Activated naive CD4-positive, alpha-beta T cell treated with Interleukin-2 at 50 U/mL for 16 hours (primary cell): ENCODE data around the gene CDIPT.
"Not testable (repeated sequence)": the region's sequence is repeated elsewhere in the genome, so short reads cannot be mapped to it uniquely, and the experiment has no call there.

Experiments
- DNase-seq: peaks from one replicate; pipeline ENCODE4 v3.0.0-alpha.2; 2020

Gene CDIPT

GRCh38 chr16:29894352-29894751 lies 31.3 kb upstream of the CDIPT start:
- no peak for DNase-seq

DNA sequence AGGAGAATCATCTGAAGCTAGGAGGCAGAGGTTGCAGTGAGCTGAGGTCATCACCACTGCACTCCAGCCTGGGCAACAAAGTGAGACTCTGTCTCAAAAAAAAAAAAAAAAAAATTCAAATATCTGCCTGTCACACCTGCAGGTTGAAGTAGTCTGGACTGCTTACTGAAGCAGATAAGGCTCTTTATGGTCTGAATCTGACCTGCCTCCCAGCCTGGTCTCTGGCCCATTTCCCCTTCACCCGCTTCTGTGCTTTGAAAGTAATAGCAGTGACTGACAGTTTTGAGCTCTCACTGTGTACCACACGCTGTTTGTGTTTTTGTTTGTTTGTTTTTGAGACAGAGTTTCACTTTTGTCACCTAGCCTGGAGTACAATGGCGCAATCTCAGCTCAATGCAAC lies 30.5 kb upstream of the CDIPT start:
- DNase-seq = no peak

GRCh38 chr16:29892458-29892813 lies 29.4 kb upstream of the CDIPT start:
- no peak for DNase-seq

GRCh38 chr16:29891525-29892457 lies 28.8 kb upstream of the CDIPT start:
- DNase-seq = no peak

- not testable (repeated sequence) for DNase-seq
Observed at GRCh38 chr16:29889372-29889771, 26.3 kb upstream of the CDIPT start.

DNA sequence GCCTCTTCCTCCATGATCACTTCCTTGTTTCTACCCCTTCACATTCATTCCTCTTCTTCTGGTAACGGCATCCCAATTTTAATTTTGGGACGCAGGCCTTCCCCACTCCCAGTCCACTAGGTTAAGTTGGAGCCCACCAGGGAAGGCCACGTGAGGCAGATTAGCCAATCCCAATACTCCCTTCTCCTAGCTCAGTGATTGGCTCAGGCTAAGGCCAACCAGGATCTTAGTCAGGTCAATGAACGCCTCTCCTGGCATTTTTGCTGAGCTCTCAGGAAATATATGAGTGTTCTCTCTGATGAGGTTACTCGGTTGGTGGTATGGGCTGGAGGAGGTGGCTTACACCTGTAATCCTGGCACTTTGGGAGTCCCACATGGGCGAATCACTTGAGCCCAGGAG lies 21.0 kb upstream of the CDIPT start:
- DNase-seq = no peak

DNA sequence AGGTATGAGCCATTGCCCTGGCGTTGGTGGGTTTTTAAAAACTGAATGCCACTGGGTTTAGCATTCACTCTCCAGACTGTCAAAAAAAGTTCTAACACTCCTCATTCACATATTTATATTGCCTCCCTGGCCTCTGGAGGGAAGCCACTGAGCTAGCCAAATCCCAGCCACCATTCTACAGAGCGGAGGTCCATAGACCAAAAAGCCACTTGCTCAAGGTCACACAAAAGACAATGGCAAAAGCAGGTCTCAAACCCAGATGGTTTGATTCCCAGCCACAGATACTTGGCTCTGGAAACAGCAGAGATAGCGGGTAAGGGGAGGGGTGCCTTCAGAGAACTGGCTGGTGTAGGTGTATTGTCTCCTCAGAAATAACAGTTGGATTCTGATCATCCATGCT lies 18.0 kb upstream of the CDIPT start:
- DNase-seq = no peak

DNA sequence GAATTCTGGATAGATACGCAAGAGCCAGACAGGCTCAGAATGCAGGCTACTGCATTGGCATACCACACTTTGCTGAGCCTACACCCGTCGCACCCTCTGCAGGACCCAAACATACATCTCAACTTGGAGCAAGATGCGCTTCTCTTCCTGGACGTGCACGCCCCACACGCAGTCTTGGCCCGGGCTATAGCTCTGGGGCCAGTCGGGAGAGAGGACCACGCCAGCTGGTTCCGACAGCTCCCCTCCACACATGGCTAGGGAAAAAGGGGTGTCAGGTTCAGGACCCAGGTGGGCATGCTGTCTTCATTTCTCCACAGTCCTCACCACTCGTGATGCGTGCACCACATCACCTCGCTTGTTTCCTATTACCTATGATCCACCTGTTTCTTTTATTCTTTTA lies 15.1 kb upstream of the CDIPT start:
- no peak for DNase-seq

DNA sequence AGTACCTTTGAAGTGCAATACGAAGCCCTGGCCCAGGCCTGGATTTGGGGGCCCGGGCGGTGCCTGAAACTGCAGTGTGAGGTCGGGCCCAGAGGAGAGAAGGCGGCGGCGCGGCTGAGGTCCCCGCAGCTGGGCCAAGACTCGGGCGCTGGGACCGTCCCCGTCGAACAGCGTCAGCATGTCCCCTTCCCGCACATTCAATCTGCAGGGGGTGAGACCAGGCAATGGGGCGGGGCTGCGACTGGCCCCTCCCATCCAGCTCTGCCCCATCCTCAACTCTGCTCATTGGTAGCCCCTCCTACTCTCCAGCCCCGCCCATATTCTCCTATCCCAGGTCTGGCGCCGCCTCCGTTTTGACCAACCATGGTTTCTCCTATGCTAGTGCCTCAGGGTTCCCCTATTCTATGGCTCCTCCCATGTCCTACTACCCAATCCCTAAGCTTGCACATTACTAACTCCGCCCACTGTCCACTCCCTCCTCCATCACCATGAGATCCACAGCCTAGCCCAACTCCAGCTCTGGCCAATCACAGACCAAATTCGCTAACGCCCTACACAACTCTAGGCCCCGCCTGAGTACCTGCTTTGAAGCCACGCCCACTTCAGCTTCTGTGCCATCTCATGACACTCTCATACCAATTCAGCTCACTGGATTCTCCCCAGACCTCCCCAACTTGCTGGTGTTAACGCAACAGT lies 14.4 kb upstream of the CDIPT start:
- DNase-seq = peak; percentile 59

DNA sequence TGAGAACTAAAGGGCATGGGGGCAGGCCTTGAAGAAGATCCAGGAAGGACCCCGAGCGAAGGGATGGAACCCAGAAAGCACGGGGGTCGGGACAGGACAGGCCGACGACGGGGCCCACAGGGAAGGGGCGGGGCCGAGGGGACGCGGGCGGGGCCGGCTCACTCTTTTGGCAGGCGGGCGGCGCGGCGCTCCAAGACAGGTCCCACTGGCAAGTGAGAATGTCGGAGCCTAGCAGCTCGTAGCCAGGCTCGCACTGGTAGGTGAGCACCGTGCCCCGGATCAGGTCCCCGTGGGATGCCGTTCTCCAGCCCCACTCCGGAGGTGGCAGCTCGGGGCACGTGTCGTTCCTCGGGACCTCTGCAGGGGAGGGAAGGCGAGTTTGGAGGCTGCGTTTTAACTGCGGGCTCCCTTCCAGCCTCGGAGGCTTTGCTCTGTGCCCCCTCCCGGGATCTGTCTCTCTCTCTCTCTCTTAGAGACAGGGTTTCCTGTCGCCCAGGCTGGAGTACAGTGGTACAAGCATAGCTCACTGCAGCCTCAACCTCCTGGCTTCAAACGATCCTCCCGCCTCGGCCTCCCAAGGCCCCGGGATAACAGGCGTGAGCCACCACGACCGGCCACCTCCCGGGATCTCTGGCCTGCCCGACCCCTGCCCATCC lies 13.7 kb upstream of the CDIPT start:
- DNase-seq = peak; percentile 58

DNA sequence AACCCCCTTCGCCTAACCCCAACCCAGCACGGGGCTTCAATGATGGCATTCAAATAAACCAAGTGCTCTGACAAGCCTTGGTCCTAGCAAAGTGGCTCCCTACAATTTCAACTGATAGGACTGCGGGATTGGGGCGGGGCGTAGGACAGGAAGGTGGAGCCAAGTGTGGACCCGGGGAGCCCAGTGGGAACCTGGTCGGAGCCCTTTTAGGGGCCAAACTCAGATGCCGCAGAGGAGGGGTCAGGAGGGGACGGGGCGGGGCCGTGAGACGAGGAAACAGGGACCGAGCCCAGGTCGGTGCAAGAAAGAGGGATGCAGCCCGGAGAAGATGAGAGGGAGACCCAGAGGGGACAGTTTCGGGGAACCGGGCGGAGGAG lies 13.2 kb upstream of the CDIPT start:
- DNase-seq = no peak

- no peak for DNase-seq
Observed at GRCh38 chr16:29875206-29875605, 12.2 kb upstream of the CDIPT start.

GRCh38 chr16:29873319-29873718 lies 10.3 kb upstream of the CDIPT start:
- DNase-seq = no peak

DNA sequence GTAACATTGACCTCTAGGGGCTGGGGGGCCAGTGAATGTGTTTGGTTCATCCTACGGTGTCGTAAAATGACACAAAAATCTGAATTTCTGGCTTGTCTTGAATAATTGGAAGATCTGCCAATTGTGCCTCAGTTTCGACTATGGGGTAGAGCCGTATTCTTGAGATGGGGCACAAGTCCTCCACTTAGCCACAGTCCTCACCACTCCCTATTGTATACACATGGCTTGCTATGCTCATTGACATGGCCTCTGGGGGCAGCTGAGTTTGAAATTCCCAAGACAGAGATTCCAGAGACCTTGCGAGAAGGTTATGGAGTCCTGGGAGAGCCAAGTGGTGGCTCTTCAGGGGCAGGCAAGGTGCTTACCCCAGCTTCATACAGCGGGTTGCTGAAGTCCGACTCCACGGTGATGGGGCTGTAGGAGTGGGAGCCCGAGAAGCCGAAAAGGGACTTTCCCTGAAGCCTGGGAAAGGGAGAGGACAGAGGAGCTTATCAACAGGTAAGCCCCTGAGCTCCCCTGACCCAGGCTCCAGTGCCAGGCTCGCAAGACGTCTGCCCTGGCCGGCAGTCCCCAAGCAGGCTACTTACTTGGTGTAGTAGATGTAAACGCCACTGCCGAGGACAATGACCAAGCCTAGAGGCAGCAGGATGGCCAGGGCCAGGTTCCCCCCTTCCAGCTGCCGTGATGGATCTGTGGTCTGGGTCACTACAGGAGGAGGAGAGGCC lies 9.0 kb upstream of the CDIPT start:
- no peak for DNase-seq

DNA sequence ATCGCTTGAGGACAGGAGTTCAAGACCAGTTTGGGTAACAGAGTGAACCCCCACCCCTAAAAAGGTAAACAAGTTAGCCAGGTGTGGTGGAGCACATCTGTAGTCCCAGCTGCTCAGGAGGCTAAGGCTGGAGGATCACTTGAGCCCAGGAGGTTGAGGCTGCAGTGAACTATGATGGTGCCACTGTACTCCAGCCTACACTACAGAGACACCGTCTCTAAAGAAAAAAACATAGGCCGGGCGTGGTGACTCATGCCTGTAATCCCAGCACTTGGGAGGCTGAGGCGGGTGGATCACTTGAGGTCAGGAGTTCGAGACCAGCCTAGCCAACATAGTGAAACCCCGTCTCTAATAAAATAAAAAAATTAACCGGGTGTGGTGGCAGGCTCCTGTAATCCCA lies 6.0 kb upstream of the CDIPT start:
- DNase-seq = not testable (repeated sequence)

GRCh38 chr16:29868396-29869009 lies 5.5 kb upstream of the CDIPT start:
- no peak for DNase-seq

DNA sequence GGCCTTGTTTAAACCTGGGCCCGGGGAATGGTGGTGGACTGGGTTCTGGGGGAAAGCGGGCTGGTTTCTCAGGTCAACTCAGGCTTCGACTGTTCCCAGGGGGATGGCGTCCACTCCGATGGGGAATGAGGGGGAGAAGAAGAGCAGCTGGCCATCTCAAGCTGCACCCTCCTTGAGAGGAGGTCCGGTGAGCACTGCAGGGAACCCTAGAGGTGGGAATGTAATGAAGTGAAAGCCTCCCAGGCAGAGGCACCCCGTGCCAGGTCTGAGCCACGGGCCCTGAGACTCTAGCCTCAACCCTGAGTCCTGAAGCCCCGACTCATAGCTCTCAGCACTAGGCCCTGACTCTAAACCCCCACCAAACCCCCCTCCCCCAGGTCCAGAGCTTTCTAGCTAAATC lies 1.2 kb upstream of the CDIPT start:
- no peak for DNase-seq

DNA sequence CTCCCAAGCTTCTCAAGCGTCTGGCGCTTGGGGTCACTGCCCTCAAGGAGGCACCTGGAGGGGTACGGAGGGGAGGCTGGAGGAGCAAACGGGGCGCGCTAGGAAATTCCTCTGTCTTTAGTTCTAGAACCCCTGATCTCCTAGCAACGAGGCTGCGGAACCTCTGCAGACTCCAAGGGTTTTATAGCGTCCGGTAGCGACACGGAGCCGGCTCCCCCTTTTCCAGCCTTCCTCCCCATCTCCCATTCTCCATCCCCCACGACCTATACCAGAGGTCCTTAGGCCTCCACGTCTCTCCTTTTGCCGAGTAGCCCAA lies 601 bp upstream of the CDIPT start:
- DNase-seq = no peak

- no peak for DNase-seq
Observed at GRCh38 chr16:29862383-29862883, 593 bp downstream of the CDIPT start.

DNA sequence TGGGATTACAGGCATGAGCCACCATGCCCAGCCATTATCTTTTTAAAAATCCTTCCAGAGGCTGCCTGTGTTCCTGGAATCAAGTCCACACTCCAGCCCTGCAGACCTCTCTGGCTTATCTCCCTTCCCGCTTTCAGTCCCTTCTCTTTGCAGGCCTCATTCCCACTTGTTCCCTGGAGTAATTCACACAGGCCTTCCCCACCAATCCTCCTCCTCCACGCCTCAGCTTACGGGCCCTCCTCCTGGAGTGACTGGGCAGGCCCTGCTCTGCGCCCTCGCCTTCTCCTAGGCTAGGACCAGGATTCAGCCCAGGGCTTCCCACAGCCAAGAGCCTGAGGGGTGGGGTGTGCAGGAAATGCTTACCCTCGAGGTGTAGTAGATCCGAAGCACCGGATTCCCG lies 2.8 kb downstream of the CDIPT start:
- no peak for DNase-seq

- no peak for DNase-seq
Observed at GRCh38 chr16:29858974-29859373, 4.1 kb downstream of the CDIPT start.

DNA sequence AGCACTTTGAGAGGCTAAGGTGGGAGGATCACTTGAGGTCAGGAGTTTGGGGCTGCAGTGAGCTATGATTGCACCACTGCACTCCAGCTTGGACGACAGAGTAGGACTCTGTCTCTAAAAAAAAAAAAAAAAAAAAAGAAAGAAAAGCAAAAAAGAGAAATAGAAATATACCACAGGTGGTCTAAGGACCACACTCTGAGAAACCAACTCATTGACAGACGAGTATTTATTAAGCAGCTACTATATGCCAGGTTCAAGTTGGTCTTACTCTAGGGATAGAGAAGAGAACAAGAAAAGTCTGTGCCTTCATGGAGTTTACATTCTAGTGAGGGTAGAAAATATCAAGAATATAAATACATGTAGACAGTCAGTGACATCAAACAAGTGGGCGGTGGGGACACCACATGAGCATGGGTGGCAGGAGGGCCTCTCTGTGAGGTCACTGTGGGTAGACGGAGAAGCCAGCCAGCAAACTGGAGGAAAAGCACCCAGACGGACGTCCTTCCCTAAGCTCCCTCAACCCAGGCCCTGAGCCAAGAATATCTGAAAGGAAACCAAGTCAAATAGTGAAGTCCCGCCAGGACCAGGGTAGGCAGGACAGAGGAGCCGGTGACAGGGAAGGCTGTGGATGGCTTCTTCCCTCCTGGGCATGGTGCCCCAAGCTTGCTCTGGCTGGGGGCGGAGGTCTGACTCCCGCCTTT lies 4.7 kb downstream of the CDIPT start:
- no peak for DNase-seq
